H1 (cell line): ENCODE measurements around the gene FNIP2.

Source experiments
- ATF2 ChIP-seq: IDR thresholded peaks from 2 replicates; pipeline ENCODE4 v1.6.1; 2012; ENCODE audit warnings: low read length, inconsistent platforms
- ATF3 ChIP-seq: IDR thresholded peaks from 2 replicates; pipeline ENCODE4 v1.6.1; 2011; ENCODE audit warnings: low read depth, mild to moderate bottlenecking, low read length; ENCODE audit not compliant: insufficient read depth
- BCL11A ChIP-seq, 2 experiments: IDR thresholded peaks; one replicate each; pipeline ENCODE4 v1.6.1; 2011; ENCODE audit warnings: low read depth in 2 of 2, low read length in 2 of 2, mild to moderate bottlenecking in 2 of 2
- EP300 ChIP-seq, 2 experiments: IDR thresholded peaks; 1 replicate in 1 of 2; 2 replicates in 1 of 2; pipeline ENCODE4 v1.6.1; 2011 to 2012; ENCODE audit warnings: low read depth in 2 of 2, low read length in 2 of 2, mild to moderate bottlenecking in 2 of 2, borderline replicate concordance in 1 of 2, inconsistent platforms in 1 of 2, moderate library complexity in 1 of 2
- HDAC2 ChIP-seq, 2 experiments: fragments of 300-600 bp in 1 of 2; sonication (generic) in 1 of 2; IDR thresholded peaks; 2 replicates each; pipeline ENCODE4 v1.6.1; 2011 to 2012; ENCODE audit warnings: low read depth in 2 of 2, low read length in 2 of 2, mild to moderate bottlenecking in 2 of 2, moderate library complexity in 2 of 2, borderline replicate concordance in 1 of 2, inconsistent platforms in 1 of 2
- HDAC6 ChIP-seq: IDR thresholded peaks from one replicate; pipeline ENCODE4 v1.7.1; 2012; ENCODE audit warnings: low read depth, mild to moderate bottlenecking, inconsistent platforms, low read length, moderate library complexity
- JUN ChIP-seq: IDR thresholded peaks from 2 replicates; pipeline ENCODE4 v1.6.1; 2011; ENCODE audit warnings: low read depth, mild to moderate bottlenecking, improper control_type of control experiment, low read length
- MAX ChIP-seq: IDR thresholded peaks from 2 replicates; pipeline ENCODE4 v1.6.1; 2012; ENCODE audit warnings: inconsistent platforms
- NRF1 ChIP-seq: IDR thresholded peaks from 2 replicates; pipeline ENCODE4 v1.6.1; 2011; ENCODE audit warnings: mild to moderate bottlenecking, low read depth, low read length, improper control_type of control experiment
- POLR2A ChIP-seq, 2 experiments: IDR thresholded peaks; 1 replicate in 1 of 2; 2 replicates in 1 of 2; pipeline ENCODE4 v1.6.1; 2011; ENCODE audit warnings: low read depth in 2 of 2, low read length in 2 of 2, mild to moderate bottlenecking in 2 of 2; ENCODE audit errors: control extremely low read depth in 1 of 2
- POLR2AphosphoS5 ChIP-seq: IDR thresholded peaks from 2 replicates; pipeline ENCODE4 v1.6.1; 2011; ENCODE audit warnings: low read depth, low read length
- TF ChIP-seq, protein P1 (sequence below), 3 experiments: IDR thresholded peaks; 1 replicate in 2 of 3; 2 replicates in 1 of 3; pipeline versions ENCODE4 v1.5.1 to v1.6.1; 2011; ENCODE audit warnings: low read length in 3 of 3, mild to moderate bottlenecking in 3 of 3, inconsistent platforms in 2 of 3, low read depth in 1 of 3, moderate library complexity in 1 of 3; ENCODE audit not compliant: insufficient read depth in 1 of 3; ENCODE audit errors: control extremely low read depth in 1 of 3

GRCh38 chr4:158781963-158782362 is 13.1 kb downstream of the FNIP2 start:
- no peak for TF ChIP-seq POLR2A (IDR thresholded peaks at IDR 0.05; ENCODE audit: control extremely low read depth in 1 of 2, low read depth in 2 of 2, low read length in 2 of 2)
- no peak for TF ChIP-seq JUN
- TF ChIP-seq MAX = no peak
- no peak for TF ChIP-seq HDAC6
- TF ChIP-seq POLR2AphosphoS5 = no peak
- TF ChIP-seq, protein P1, sequence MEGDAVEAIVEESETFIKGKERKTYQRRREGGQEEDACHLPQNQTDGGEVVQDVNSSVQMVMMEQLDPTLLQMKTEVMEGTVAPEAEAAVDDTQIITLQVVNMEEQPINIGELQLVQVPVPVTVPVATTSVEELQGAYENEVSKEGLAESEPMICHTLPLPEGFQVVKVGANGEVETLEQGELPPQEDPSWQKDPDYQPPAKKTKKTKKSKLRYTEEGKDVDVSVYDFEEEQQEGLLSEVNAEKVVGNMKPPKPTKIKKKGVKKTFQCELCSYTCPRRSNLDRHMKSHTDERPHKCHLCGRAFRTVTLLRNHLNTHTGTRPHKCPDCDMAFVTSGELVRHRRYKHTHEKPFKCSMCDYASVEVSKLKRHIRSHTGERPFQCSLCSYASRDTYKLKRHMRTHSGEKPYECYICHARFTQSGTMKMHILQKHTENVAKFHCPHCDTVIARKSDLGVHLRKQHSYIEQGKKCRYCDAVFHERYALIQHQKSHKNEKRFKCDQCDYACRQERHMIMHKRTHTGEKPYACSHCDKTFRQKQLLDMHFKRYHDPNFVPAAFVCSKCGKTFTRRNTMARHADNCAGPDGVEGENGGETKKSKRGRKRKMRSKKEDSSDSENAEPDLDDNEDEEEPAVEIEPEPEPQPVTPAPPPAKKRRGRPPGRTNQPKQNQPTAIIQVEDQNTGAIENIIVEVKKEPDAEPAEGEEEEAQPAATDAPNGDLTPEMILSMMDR (IDR thresholded peaks at IDR 0.05; ENCODE audit: control extremely low read depth in 1 of 3, insufficient read depth in 1 of 3, low read depth in 1 of 3, low read length in 3 of 3) = no peak
- TF ChIP-seq EP300 (IDR thresholded peaks at IDR 0.05; ENCODE audit: borderline replicate concordance in 1 of 2, low read depth in 2 of 2, low read length in 2 of 2) = no peak
- TF ChIP-seq ATF2 = no peak
- TF ChIP-seq BCL11A (IDR thresholded peaks at IDR 0.05; ENCODE audit: low read depth in 2 of 2, low read length in 2 of 2) = no peak
- TF ChIP-seq NRF1 = no peak
- no peak for TF ChIP-seq ATF3
- no peak for TF ChIP-seq HDAC2 (IDR thresholded peaks at IDR 0.05; ENCODE audit: borderline replicate concordance in 1 of 2, low read depth in 2 of 2, low read length in 2 of 2)
